NT2/D1 (cell line): ENCODE results near the gene SLC25A23.

ENCODE experiments used
- YY1 ChIP-seq: IDR thresholded peaks from 2 replicates; pipeline ENCODE4 v1.6.1; 2011; ENCODE audit not compliant: insufficient read length, insufficient read depth
- ZNF274 ChIP-seq: IDR thresholded peaks from 2 replicates; pipeline ENCODE4 v1.6.1; 2011; ENCODE audit warnings: mild to moderate bottlenecking, low read depth, low read length

DNA sequence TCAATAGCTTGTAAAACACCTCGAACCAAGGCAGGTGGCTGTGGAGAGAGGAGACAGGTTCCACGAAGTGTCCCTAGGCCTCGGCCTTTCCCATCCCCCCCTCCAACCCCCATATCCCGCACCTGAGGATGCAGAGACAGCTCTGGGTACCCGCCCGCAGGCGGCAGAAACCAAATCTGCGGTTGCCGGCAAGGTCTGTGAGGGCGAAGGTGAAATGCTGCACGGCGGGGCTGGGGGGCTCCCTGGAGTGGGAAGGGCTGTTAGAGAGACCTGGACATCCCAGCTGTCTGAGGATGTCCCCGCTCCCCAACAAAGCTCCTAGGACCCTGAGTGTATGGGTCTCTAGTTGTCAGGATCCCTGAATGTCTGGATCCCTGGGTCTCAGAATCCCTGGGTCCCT, 19.2 kb upstream of the SLC25A23 start:
- TF ChIP-seq YY1 (no peak), ZNF274 (no peak)
